IMR-90 (cell line): ENCODE results near the gene PSMA7. TPM values are rescaled to one million over a fixed set of nuclear protein-coding genes. Genes with fewer than 3 reads are reported as not detected.

Source experiments
- ATAC-seq: fragments of 200-7000 bp; cut with Tn5 transposase; 2 replicates; pipeline ENCODE4 v1.9.1; 2020; ENCODE audit warnings: low read depth, mild to moderate bottlenecking, moderate library complexity
- BruUV-seq: library from RNA; stranded (reverse); fragments of 400-500 nt; replicated peaks from 2 replicates; lab custom pipeline; 2021; lab: Mats Ljungman, UMichigan
- CTCF ChIA-PET: fragments of 300-600 bp; formaldehyde crosslinking; extraction: SDS; loops from one replicate; lab custom pipeline; 2021; ENCODE audit warnings: antibody characterized with exemption; lab: Yijun Ruan, JAX
- POLR2A ChIA-PET: fragments of 300-600 bp; sonication (Branson Sonifier 250); formaldehyde crosslinking; loops from one replicate; lab custom pipeline; 2022; ENCODE audit warnings: antibody characterized with exemption; ENCODE audit not compliant: unreplicated experiment; lab: Charles Lee
- DNase-seq: peaks from one replicate; pipeline ENCODE4 v3.0.0; 2013
- H2AFZ ChIP-seq: replicated peaks from 2 replicates; pipeline ENCODE3; 2013; ENCODE audit warnings: low read length, mild to moderate bottlenecking; ENCODE audit not compliant: poor library complexity
- H2AK5ac ChIP-seq: 2 replicates; pipeline ENCODE4 v1.6.1; 2013; ENCODE audit warnings: low read depth, low read length, inconsistent platforms
- H2AK9ac ChIP-seq: replicated peaks from 2 replicates; pipeline ENCODE3; 2013; ENCODE audit warnings: mild to moderate bottlenecking, low read depth, low read length, moderate library complexity; ENCODE audit not compliant: poor library complexity
- H2BK120ac ChIP-seq: 2 replicates; pipeline ENCODE4 v1.6.1; 2013; ENCODE audit warnings: low read depth, low read length, inconsistent platforms
- H2BK15ac ChIP-seq: 3 replicates; pipeline ENCODE4 v1.6.1; 2013; ENCODE audit warnings: low read depth, low read length, inconsistent platforms
- H2BK20ac ChIP-seq: 2 replicates; pipeline ENCODE4 v1.6.1; 2013; ENCODE audit warnings: low read depth, mild to moderate bottlenecking, inconsistent platforms, low read length, moderate library complexity
- H2BK5ac ChIP-seq: 2 replicates; pipeline ENCODE4 v1.6.1; 2013; ENCODE audit warnings: mild to moderate bottlenecking, low read depth, low read length, inconsistent platforms; ENCODE audit not compliant: poor library complexity, severe bottlenecking
- H3K14ac ChIP-seq: replicated peaks from 2 replicates; pipeline ENCODE4 v1.6.1; 2013; ENCODE audit warnings: low read depth, low read length, inconsistent platforms
- H3K18ac ChIP-seq: 2 replicates; pipeline ENCODE4 v1.6.1; 2013; ENCODE audit warnings: low read depth, low read length, control low read depth
- H3K23ac ChIP-seq: 2 replicates; pipeline ENCODE4 v1.6.1; 2013; ENCODE audit warnings: low read depth, low read length, inconsistent platforms
- H3K27ac ChIP-seq: 2 replicates; pipeline ENCODE4 v1.5.1; 2013; ENCODE audit warnings: mild to moderate bottlenecking, control low read depth, low read length; ENCODE audit not compliant: insufficient read depth
- H3K27me3 ChIP-seq: 2 replicates; pipeline ENCODE4 v1.6.1; 2013; ENCODE audit warnings: low read length; ENCODE audit not compliant: control insufficient read depth, insufficient read depth
- H3K36me3 ChIP-seq: 2 replicates; pipeline ENCODE4 v1.6.1; 2013; ENCODE audit warnings: low read length, mixed read lengths; ENCODE audit not compliant: control insufficient read depth, insufficient read depth
- H3K4ac ChIP-seq: 2 replicates; pipeline ENCODE4 v1.6.1; 2013; ENCODE audit warnings: low read depth, low read length, inconsistent platforms
- H3K4me1 ChIP-seq: 2 replicates; pipeline ENCODE4 v1.6.1; 2013; ENCODE audit warnings: low read length, mixed read lengths; ENCODE audit not compliant: control insufficient read depth, insufficient read depth
- H3K4me2 ChIP-seq: 2 replicates; pipeline ENCODE4 v1.6.1; 2013; ENCODE audit warnings: low read depth, mild to moderate bottlenecking, control low read depth, low read length, moderate library complexity
- H3K4me3 ChIP-seq: 2 replicates; pipeline ENCODE4 v1.5.1; 2013; ENCODE audit warnings: low read depth, mild to moderate bottlenecking, control low read depth, low read length, moderate library complexity; ENCODE audit not compliant: insufficient read depth
- H3K56ac ChIP-seq: 2 replicates; pipeline ENCODE4 v1.6.1; 2013; ENCODE audit warnings: low read length, inconsistent platforms; ENCODE audit not compliant: insufficient read depth; ENCODE audit errors: extremely low read depth
- H3K79me1 ChIP-seq, 2 experiments: 2 replicates each; pipeline ENCODE4 v1.6.1; 2013; ENCODE audit warnings: low read length in 2 of 2, inconsistent platforms in 1 of 2, low read depth in 1 of 2
- H3K9ac ChIP-seq: 2 replicates; pipeline ENCODE4 v1.6.1; 2013; ENCODE audit warnings: low read depth, low read length, control low read depth
- H3K9me1 ChIP-seq: 2 replicates; pipeline ENCODE4 v1.6.1; 2013; ENCODE audit warnings: low read length, inconsistent platforms; ENCODE audit not compliant: insufficient read depth
- H3K9me3 ChIP-seq: 2 replicates; pipeline ENCODE4 v1.6.1; 2013; ENCODE audit warnings: low read length; ENCODE audit not compliant: control insufficient read depth, insufficient read depth
- H4K20me1 ChIP-seq: 2 replicates; pipeline ENCODE4 v1.6.1; 2013; ENCODE audit warnings: low read length, inconsistent platforms; ENCODE audit not compliant: insufficient read depth
- H4K5ac ChIP-seq: 2 replicates; pipeline ENCODE4 v1.6.1; 2013; ENCODE audit warnings: mild to moderate bottlenecking, low read depth, low read length, control low read depth
- H4K8ac ChIP-seq, 2 experiments: 2 replicates each; pipeline ENCODE4 v1.6.1; 2013; ENCODE audit warnings: low read depth in 2 of 2, low read length in 2 of 2, control low read depth in 1 of 2, inconsistent platforms in 1 of 2
- H4K91ac ChIP-seq: 2 replicates; pipeline ENCODE4 v1.6.1; 2013; ENCODE audit warnings: low read depth, low read length, inconsistent platforms; ENCODE audit not compliant: insufficient read depth
- NFE2L2 ChIP-seq: fragments of 150-350 bp; IDR thresholded peaks from 2 replicates; pipeline ENCODE4 v1.6.1; 2016; ENCODE audit warnings: low read depth, mild to moderate bottlenecking, low read length
- POLR2A ChIP-seq: IDR thresholded peaks from 2 replicates; pipeline ENCODE4 v1.6.1; 2012; ENCODE audit warnings: mild to moderate bottlenecking, low read depth, low read length
- RCOR1 ChIP-seq: IDR thresholded peaks from 2 replicates; pipeline ENCODE4 v1.6.1; 2012; ENCODE audit warnings: mild to moderate bottlenecking, low read length, improper control_type of control experiment; ENCODE audit not compliant: insufficient replicate concordance
- WGBS, 2 experiments: methylation state at CpG; one replicate each; pipeline versions ENCODE4 v1.1.5 to v1.1.7; 2013; ENCODE audit warnings: missing lambda C conversion rate in 2 of 2; ENCODE audit not compliant: insufficient read length in 1 of 2; ENCODE audit errors: extremely low coverage in 2 of 2; 5-methylcytosine and 5-hydroxymethylcytosine counted together
- dilution Hi-C: fragments of 300-500 bp; cut with HindIII; formaldehyde crosslinking; loops from one replicate; pipeline ENCODE4 v1.14.3; 2018; ENCODE audit warnings: low sequenced_read_pairs; ENCODE audit not compliant: unreplicated experiment
- in situ Hi-C: fragments of 300-500 bp; cut with MboI; formaldehyde crosslinking; loops from 3 replicates; pipeline ENCODE4 v1.14.3; 2019; ENCODE audit warnings: low sequenced_read_pairs, inconsistent platforms, mixed read lengths
- intact Hi-C: fragments of 100-400 bp; cut with micrococcal nuclease; formaldehyde crosslinking; loops from 2 replicates; pipeline ENCODE4 v1.10.0; 2022
- polyA plus RNA-seq, 3 experiments: library from polyadenylated mRNA; depleted of rRNA; stranded (reverse); fragments of >200 nt; gene quantifications; 2 replicates each; pipeline ENCODE4 v1.2.3, GENCODE V29; 2012; ENCODE audit warnings: low replicate concordance in 1 of 3
- total RNA-seq: library from RNA; depleted of rRNA; stranded (reverse); fragments of >200 nt; gene quantifications from 2 replicates; pipeline ENCODE4 v1.2.3, GENCODE V29; 2012

The PSMA7 gene
- total and polyA plus RNA-seq, 2 of the 4 experiments (the other 2 are of a cell fraction) = 417 to 458 TPM

GRCh38 chr20:62127799-62128198 lies 15.4 kb downstream of the PSMA7 start:
- H3K27ac ChIP-seq = no peak overlapping the region
- peaks cover 33 to 75% of the 10 kb centered on the region in 2 experiments for H3K79me1 ChIP-seq
- H2BK20ac ChIP-seq = no peak overlapping the region
- in situ Hi-C loops (loop anchor here (5.0 kb wide), 1 partner anchor 105 kb away; no protein-coding TSS in a partner anchor), dilution Hi-C loops (no loop called here), intact Hi-C loops (no loop called here)
- DNase-seq (no peak), ATAC-seq (no peak)
- H3K4ac ChIP-seq = no peak overlapping the region
- TF ChIP-seq RCOR1 = no peak
- no peak for TF ChIP-seq NFE2L2
- no peak for TF ChIP-seq POLR2A
- ChIA-PET POLR2A (no interaction called here), CTCF (no interaction called here)
- no peak overlapping the region for H3K14ac ChIP-seq
- no peak overlapping the region for H4K8ac ChIP-seq
- H3K9ac ChIP-seq = no peak overlapping the region
- no peaks in the 10 kb centered on the region for H3K9me3 ChIP-seq
- H4K5ac ChIP-seq = no peak overlapping the region
- no peaks in the 10 kb centered on the region for H3K27me3 ChIP-seq
- H3K23ac ChIP-seq = no peak overlapping the region
- no CpG with 5 or more reads among the region's 6 CpGs for WGBS, 2 experiments
- H2BK5ac ChIP-seq = no peak overlapping the region
- no TSS peak for BruUV-seq
- peaks cover 42% of the 10 kb centered on the region for H4K20me1 ChIP-seq
- H2BK120ac ChIP-seq = no peak overlapping the region
- H3K36me3 ChIP-seq = peaks cover 72% of the 10 kb centered on the region
- no peak overlapping the region for H2AK9ac ChIP-seq
- no peak overlapping the region for H2BK15ac ChIP-seq
- H3K18ac ChIP-seq = no peak overlapping the region
- no peak overlapping the region for H3K4me3 ChIP-seq
- no peak overlapping the region for H4K91ac ChIP-seq
- H3K4me2 ChIP-seq = no peak overlapping the region
- no peak overlapping the region for H2AK5ac ChIP-seq
- no peak overlapping the region for H2AFZ ChIP-seq
- H3K9me1 ChIP-seq = peaks cover 15% of the 10 kb centered on the region
- no peak overlapping the region for H3K56ac ChIP-seq
- peaks cover 11% of the 10 kb centered on the region for H3K4me1 ChIP-seq
